IPS-18a (cell line): ENCODE measurements around the gene CYREN.

Experiments
- H3K27ac ChIP-seq: one replicate; pipeline ENCODE4 v1.5.1; 2013; ENCODE audit warnings: low read length
- H3K27me3 ChIP-seq: one replicate; pipeline ENCODE4 v1.6.1; 2013; ENCODE audit warnings: mild to moderate bottlenecking, low read length; ENCODE audit not compliant: control insufficient read depth, insufficient read depth
- H3K36me3 ChIP-seq: one replicate; pipeline ENCODE4 v1.6.1; 2013; ENCODE audit warnings: low read depth, low read length; ENCODE audit not compliant: control insufficient read depth
- H3K4me1 ChIP-seq: one replicate; pipeline ENCODE4 v1.6.1; 2013; ENCODE audit warnings: low read depth, low read length; ENCODE audit not compliant: control insufficient read depth
- H3K4me3 ChIP-seq: one replicate; pipeline ENCODE4 v1.5.1; 2013; ENCODE audit warnings: low read length
- H3K9ac ChIP-seq: one replicate; pipeline ENCODE4 v1.6.1; 2013; ENCODE audit warnings: mild to moderate bottlenecking, low read length, moderate library complexity
- H3K9me3 ChIP-seq: one replicate; pipeline ENCODE4 v1.6.1; 2013; ENCODE audit warnings: low read depth, low read length; ENCODE audit not compliant: control insufficient read depth

The CYREN gene

GRCh38 chr7:135195156-135195555 is 24.6 kb upstream of the CYREN start:
- Histone ChIP-seq H3K4me1 (peaks cover 3% of the 10 kb centered on the region), H3K36me3 (peaks cover 7% of the 10 kb centered on the region), H3K9ac (no peak overlapping the region), H3K27me3 (no peaks in the 10 kb centered on the region), H3K27ac (no peak overlapping the region), H3K9me3 (no peaks in the 10 kb centered on the region), H3K4me3 (no peak overlapping the region)

- Histone ChIP-seq H3K9me3 (no peaks in the 10 kb centered on the region), H3K4me1 (peaks cover 1% of the 10 kb centered on the region), H3K27ac (no peak overlapping the region), H3K9ac (no peak overlapping the region), H3K4me3 (no peak overlapping the region), H3K27me3 (no peaks in the 10 kb centered on the region), H3K36me3 (peaks cover 7% of the 10 kb centered on the region)
Observed at GRCh38 chr7:135194494-135195095, 24.1 kb upstream of the CYREN start.

- Histone ChIP-seq H3K9me3 (no peaks in the 10 kb centered on the region), H3K36me3 (peaks cover 4% of the 10 kb centered on the region), H3K4me1 (no peaks in the 10 kb centered on the region), H3K4me3 (no peak overlapping the region), H3K27ac (no peak overlapping the region), H3K27me3 (no peaks in the 10 kb centered on the region), H3K9ac (no peak overlapping the region)
Observed at GRCh38 chr7:135193615-135194081, 23.1 kb upstream of the CYREN start.

- Histone ChIP-seq H3K9ac (no peak overlapping the region), H3K4me1 (no peaks in the 10 kb centered on the region), H3K27ac (no peak overlapping the region), H3K4me3 (no peak overlapping the region), H3K36me3 (peaks cover 8% of the 10 kb centered on the region), H3K9me3 (no peaks in the 10 kb centered on the region), H3K27me3 (no peaks in the 10 kb centered on the region)
Observed at GRCh38 chr7:135192914-135193536, 22.5 kb upstream of the CYREN start.

GRCh38 chr7:135190703-135191102 is 20.2 kb upstream of the CYREN start:
- Histone ChIP-seq H3K9ac (no peak overlapping the region), H3K4me1 (no peaks in the 10 kb centered on the region), H3K36me3 (peaks cover 11% of the 10 kb centered on the region), H3K27ac (no peak overlapping the region), H3K27me3 (no peaks in the 10 kb centered on the region), H3K9me3 (no peaks in the 10 kb centered on the region), H3K4me3 (no peak overlapping the region)

- Histone ChIP-seq H3K4me3 (no peak overlapping the region), H3K4me1 (no peaks in the 10 kb centered on the region), H3K27ac (no peak overlapping the region), H3K27me3 (no peaks in the 10 kb centered on the region), H3K9me3 (no peaks in the 10 kb centered on the region), H3K9ac (no peak overlapping the region), H3K36me3 (peaks cover 11% of the 10 kb centered on the region)
Observed at GRCh38 chr7:135189961-135190360, 19.5 kb upstream of the CYREN start.

GRCh38 chr7:135189221-135189662 is 18.7 kb upstream of the CYREN start:
- no peaks in the 10 kb centered on the region for H3K4me1 ChIP-seq
- H3K36me3 ChIP-seq, result peaks cover 11% of the 10 kb centered on the region
- H3K9ac ChIP-seq, result no peak overlapping the region

GRCh38 chr7:135188298-135188984 is 17.9 kb upstream of the CYREN start:
- Histone ChIP-seq H3K27ac (no peak overlapping the region), H3K36me3 (peaks cover 13% of the 10 kb centered on the region), H3K27me3 (no peaks in the 10 kb centered on the region), H3K9me3 (no peaks in the 10 kb centered on the region), H3K9ac (no peak overlapping the region), H3K4me1 (no peaks in the 10 kb centered on the region), H3K4me3 (no peak overlapping the region)

More at GRCh38 chr7:135189221-135189662, 18.7 kb upstream of the CYREN start:
- no peak overlapping the region for H3K4me3 ChIP-seq
- H3K27ac ChIP-seq, result no peak overlapping the region
- no peaks in the 10 kb centered on the region for H3K9me3 ChIP-seq
- no peaks in the 10 kb centered on the region for H3K27me3 ChIP-seq

GRCh38 chr7:135186841-135187253 is 16.3 kb upstream of the CYREN start:
- Histone ChIP-seq H3K9me3 (peaks cover under 1% of the 10 kb centered on the region), H3K36me3 (peaks cover 10% of the 10 kb centered on the region), H3K27me3 (no peaks in the 10 kb centered on the region), H3K27ac (no peak overlapping the region), H3K4me3 (no peak overlapping the region), H3K9ac (no peak overlapping the region), H3K4me1 (no peaks in the 10 kb centered on the region)

GRCh38 chr7:135186261-135186540 is 15.7 kb upstream of the CYREN start:
- Histone ChIP-seq H3K4me1 (no peaks in the 10 kb centered on the region), H3K27me3 (no peaks in the 10 kb centered on the region), H3K36me3 (peaks cover 10% of the 10 kb centered on the region)

GRCh38 chr7:135185471-135186260 is 15.2 kb upstream of the CYREN start:
- no peak overlapping the region for H3K27ac ChIP-seq
- H3K36me3 ChIP-seq, result peaks cover 10% of the 10 kb centered on the region
- no peak overlapping the region for H3K9ac ChIP-seq
- H3K9me3 ChIP-seq, result peaks cover 12% of the 10 kb centered on the region
- H3K4me3 ChIP-seq, result no peak overlapping the region
- no peaks in the 10 kb centered on the region for H3K4me1 ChIP-seq
- H3K27me3 ChIP-seq, result no peaks in the 10 kb centered on the region

More at GRCh38 chr7:135186261-135186540, 15.7 kb upstream of the CYREN start:
- no peak overlapping the region for H3K9ac ChIP-seq
- no peak overlapping the region for H3K4me3 ChIP-seq
- no peak overlapping the region for H3K27ac ChIP-seq
- H3K9me3 ChIP-seq, result peaks cover 6% of the 10 kb centered on the region
